Renal cortical epithelial cell (primary cell): ENCODE measurements around the gene ARID3A. TPM values are rescaled to one million over a fixed set of nuclear protein-coding genes. Genes with fewer than 3 reads are reported as not detected.

Experiments
- DNase-seq: peaks from one replicate; pipeline ENCODE4 v3.0.0-alpha.2; 2011; ENCODE audit warnings: low read depth
- total RNA-seq: library from RNA; depleted of rRNA; stranded (reverse); fragments of >200 nt; gene quantifications from 2 replicates; pipeline ENCODE4 v1.2.3, GENCODE V29; 2014

ARID3A gene
- total RNA-seq, 1 donor from 2014 or later, result 9.5 TPM

DNA sequence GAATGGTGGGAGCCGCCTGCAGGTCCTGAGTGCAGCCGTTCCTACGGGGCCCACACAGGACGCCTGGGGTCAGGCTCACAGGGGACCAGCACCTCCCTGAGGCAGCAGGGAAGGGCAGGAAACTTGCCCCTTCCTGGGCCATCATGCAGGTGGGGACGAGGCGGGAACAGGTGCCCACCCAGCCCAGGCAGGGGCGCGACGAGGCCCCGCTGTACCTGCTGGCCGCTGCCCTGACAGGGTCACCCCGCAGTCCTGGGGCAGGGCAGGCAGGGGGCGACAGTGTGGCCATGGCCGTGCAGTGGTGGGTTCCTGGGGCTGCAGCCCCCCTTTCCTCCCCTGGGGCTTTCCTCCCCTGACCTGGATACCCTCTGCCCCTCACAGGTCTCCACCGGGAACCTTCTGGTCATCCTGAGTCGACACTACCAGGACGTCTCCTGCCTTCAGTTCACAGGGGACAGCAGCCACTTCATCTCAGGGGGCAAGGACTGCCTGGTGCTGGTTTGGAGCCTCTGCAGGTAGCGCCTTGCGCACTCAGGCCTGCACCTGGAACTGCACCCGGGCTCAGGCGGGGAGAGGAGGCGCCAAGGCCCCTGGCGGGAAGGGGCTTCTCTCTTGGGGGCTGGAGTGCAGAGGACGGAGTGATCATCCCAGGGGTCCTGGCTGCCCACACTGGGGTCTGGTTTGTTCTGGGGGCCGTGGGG is 63.7 kb downstream of the ARID3A start:
- DNase-seq, result no peak

DNA sequence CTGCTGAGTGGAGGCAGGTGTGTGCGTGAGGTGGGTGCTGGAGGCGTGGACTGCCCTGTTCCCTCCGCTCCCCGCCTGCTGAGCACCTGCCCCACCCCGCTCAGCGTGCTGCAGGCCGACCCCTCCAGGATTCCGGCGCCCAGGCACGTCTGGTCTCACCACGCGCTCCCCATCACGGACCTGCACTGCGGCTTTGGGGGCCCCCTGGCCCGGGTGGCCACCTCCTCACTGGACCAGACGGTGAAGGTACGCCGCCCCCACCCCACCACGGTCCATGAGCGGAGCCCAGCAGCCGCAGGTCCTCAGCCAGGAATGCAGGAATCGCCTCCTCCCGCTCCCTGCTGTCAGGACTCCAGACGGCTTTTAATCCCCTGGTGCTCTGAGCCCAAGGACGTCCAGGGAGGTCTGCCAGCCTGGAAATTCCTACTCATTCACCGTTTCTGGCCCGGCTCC is 64.3 kb downstream of the ARID3A start:
- no peak for DNase-seq

DNA sequence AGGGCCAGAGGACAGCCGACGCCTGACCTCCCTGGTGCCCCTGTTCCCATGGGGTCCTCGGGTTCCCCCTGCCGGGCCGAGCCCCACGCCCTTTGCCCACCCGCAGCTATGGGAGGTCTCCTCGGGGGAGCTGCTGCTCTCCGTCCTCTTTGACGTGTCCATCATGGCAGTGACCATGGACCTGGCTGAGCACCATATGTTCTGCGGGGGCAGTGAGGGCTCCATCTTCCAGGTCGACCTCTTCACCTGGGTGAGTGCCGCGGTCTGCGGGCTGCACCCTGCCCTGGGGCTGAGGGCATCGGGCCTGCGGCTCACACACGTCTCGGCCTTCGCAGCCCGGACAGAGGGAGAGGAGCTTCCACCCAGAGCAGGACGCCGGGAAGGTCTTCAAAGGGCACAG is 64.9 kb downstream of the ARID3A start:
- DNase-seq, result no peak

DNA sequence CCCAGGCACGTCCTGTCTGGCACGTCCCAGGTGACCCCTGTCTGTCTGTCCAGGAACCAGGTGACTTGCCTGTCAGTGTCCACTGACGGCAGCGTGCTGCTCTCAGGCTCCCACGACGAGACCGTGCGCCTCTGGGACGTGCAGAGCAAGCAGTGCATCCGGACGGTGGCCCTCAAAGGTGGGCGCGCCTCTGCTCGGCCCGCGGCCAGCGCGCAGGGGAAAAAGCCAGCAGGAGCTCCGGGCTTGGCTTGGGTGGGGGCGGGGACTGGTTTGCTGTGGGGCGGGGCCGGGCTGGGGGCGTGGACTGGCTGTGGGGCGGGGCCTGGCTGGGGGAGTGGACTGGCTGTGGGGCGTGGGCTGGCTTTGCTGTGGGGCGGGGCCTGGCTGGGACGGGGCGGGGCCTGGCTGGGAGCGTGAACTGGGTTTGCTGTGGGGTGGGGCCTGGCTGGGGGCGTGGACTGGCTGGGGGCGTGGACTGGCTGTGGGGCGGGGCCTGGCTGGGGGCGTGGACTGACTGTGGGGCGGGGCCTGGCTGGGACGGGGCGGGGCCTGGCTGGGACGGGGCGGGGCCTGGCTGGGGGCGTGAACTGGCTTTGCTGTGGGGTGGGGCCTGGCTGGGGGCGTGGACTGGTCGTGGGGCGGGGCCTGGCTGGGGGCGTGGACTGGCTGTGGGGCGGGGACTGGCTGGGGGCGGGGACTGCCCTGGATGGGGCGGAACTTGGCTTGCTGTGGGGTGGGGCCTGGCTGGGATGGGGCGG is 65.5 kb downstream of the ARID3A start:
- DNase-seq, result no peak

DNA sequence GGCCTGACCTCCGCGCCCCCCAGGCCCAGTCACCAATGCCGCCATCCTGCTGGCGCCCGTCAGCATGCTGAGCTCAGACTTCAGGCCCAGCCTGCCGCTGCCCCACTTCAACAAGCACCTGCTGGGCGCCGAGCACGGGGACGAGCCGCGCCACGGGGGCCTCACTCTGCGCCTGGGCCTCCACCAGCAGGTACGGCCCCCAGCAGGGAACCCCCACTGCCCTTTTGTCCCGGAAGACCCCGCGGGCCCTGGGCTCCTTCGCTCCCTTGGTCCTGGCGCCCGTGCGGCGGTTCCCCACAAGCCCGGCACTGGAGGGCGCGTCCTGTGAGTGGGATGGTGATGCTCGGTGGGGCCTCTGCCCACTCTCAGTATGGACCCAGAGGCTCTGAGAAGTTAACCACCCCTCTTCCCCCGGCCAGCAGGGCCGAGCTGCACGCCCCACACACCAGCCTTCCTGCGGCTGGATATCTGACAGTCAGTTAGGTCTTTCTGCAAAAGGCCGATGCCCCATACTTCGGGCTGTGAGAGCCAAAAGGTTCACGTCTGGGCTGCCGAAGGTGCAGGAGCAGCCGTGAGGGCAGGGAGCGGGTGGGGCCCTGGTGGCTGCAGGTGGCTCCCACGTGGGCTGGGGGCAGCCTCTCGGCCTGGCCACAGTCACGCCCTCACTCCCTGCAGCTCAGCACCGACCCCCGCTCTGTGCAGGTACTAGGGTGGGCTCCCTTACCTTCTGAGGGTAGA is 66.3 kb downstream of the ARID3A start:
- no peak for DNase-seq

DNA sequence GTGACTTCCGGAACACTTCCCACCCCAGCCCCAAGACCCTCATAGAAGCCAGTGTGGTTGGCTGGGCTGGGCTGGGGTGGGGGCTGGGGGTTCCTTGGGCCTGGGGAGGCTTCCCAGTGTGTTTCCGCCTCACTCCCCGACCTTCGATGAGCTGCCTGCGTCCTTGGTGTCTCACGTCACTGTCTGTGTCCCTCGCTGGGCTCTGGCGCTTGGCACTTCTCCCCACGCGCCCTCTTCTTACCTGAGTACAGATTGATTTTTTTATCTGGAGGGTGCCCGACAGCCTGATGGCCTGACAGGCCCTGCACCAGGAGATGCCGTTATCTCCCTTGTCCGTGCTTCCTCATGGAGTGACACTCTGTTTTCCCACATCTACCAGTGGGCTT is 66.8 kb downstream of the ARID3A start:
- DNase-seq, result no peak

DNA sequence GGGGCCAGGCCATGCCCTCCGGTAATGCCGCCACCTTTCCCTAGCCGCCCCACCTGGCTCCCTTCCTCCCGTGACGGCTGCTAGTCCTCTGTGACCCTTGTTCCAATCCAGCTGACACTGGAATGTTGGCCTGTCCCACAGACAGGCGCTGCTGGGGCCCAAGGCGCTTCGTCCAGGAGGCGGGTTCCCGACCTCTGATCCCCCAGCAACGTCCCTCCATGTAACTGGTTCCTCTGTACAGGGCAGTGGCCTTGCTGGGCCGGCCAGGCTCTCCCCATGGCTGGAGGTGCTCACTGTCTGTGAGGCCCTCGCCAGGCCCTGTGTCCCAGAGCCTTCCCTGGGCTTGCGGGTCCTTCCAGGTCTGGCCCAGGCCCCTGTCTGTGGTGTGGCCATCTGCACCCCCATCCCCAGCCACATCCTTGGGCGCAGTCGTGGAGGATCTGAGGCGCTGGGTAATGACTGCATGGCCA is 67.6 kb downstream of the ARID3A start:
- no peak for DNase-seq

DNA sequence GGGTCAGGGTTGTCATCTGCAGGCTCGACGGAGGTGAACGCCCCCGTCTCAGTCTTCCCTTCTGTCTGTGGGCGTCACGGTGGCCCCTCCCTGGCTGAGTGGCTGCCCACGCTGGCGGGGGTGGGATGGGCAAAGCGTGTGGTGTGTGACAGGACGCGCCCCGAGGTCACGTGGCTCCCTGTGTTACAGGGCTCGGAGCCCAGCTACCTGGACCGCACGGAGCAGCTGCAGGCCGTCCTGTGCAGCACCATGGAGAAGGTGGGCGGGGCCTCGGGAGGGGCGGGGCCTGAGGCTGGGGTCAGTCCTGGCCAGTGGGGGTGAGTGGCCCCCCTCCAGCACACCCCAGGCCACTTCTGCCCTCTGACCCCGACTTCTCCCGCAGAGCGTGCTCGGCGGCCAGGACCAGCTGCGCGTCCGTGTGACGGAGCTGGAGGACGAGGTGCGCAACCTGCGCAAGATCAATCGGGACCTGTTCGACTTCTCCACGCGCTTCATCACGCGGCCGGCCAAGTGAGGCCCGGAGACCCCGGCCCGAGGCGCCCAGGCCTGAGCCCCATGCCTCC is 68.1 kb downstream of the ARID3A start:
- no peak for DNase-seq

DNA sequence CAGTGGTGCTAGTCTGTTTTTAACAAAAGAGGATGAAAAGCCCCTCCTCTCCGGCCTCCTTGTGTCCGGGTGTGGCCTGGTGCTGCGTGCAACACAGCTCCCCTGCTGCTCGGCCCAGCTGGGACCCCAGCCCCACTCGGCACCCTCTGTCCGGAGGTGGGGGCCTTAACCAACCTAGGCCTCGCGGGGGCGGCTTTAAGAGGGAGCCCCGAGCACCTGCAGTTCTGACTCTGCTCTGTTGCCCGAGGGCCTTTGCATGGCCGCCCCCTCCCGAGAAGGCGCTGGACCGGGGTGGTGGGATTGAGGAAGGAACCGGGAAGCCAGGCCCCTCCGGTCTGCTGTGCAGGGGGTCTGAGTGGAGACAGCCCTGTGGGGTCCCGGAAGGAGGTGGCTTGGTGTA is 68.7 kb downstream of the ARID3A start:
- DNase-seq, result no peak

DNA sequence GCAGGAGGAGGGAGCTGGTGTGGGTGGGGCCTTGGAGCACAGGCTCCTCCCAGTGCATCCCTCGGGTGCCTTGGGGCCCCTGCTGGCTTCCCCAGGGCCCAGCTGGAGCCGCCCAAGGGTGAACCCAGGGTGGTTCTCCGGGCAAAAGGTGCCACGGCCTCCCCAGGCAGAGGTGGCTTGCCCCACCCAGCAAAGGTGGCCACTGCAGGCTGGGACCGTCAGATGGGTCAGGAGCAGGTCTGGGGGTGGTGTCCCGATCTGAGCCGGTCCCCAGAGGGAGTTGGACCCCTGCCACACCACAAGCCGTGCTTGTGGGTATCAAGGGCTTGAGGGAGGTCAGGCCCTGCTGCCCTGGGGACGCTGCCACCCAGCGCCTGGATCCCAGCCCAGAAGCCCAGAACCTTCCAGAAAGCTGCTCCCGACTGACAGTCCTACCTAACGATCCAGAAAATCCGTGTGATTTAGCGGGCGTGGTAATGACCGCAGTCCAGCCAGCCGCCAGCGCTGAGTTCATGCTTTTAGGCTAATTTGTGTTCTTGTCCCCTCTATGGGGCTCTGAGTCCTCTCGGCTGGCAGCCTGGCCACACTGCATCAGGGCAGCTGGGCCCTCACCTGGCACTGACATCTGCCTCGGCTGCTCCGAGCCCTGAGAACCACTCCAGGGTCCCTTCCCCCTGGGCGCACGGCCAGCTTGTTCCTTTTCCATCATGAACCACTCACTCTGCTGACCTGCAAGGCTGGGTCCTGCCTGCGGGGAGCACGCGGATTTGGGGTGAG is 69.4 kb downstream of the ARID3A start:
- peak; percentile 78 for DNase-seq

DNA sequence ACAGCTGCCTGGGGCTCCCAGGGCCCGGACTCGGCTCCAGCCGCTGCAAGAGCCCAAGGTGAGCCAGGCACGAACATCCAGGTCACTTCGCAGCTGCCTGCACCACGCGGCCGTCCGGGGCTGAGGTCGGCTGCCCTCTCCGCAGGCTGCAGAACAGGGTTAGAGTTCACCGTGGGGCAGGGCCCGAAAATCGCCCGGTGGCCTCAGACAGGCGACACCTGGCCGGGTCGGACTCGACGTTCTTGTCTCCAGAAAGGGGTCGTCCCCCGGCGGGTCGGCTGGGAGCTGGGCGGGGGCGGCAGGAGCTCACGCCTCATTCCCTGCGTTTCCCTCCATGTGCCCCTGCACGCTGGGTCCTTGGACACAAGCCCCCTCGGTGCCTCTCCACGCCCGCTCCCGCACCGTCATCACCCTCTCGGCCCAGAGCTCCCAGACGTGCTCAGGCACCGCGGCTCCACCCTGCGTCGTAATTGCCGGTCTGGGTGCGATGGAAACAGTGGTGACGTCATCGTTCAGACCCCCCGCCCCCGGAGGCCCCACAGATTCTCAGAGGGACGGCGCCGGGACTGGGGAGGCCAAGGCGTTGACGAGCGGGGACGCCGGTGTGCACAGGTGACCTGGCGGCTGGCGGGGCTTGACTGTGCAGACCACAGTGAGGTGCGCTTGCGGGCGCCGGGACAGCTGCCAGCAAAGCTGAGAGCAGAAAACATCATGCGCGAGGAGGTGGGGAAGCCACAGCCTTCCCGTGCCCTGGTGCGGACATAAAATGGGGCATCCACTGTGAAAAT is 70.4 kb downstream of the ARID3A start:
- no peak for DNase-seq

DNA sequence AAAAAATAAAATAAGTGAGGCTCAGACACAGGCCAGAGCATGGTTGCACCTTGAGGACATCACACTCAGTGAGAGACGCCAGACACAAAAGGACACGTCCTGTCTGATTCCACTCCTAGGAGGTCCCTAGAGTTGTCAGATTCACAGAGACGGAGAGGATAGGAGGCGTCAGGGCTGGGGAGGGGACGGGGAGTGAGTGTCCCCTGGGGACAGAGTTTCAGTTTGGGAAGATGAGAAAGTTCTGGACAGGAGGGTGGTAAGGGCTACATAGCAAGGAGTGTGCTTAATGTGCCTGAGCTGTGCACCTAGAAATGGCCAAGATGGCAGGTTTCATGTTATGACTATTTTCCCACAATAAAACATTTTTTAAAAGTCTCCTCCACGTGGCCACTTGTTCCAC is 72.2 kb downstream of the ARID3A start:
- no peak for DNase-seq

DNA sequence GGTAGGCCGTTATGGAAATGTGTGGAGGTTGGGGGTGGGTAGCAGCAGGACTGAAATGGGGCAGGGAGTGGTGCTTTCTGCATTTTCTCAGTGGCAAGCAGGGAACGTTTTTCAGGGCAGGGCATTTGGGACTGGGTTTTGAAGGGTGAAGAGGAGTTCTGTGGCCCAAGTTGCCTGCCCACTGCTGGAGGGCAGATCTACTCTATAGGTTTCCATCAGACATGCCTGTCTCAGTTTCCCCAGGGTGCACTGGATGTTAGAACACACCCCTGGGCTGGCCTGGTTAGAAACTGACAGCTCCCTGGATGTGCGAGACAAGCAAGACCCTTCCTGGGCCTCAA is 73.5 kb downstream of the ARID3A start:
- DNase-seq, result no peak

DNA sequence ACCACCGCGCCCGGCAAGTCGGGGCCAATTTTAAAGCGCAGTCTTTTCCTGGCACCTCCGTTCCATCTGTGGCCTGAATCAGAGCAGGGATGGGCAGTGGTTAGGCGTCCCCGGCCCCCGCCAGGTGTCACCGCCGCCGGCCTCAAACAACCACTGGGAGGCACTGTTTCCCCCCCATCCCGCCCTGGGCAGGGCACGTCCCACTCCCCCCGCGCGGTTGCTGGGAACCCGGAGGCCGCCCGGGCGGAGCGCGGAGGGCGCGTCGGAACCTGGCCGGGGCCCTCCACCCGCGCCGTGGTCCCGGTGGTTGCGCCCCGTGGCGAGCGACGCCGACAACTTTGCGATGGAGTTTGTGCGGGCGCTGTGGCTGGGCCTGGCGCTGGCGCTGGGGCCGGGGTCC is 74.3 kb downstream of the ARID3A start, which contains the start of gene GRIN3B:
GRIN3B (plus strand) TSS at position 325 of the 400 bp plus-strand sequence; CDS start at position 344, 19 bp downstream.
- no peak for DNase-seq

DNA sequence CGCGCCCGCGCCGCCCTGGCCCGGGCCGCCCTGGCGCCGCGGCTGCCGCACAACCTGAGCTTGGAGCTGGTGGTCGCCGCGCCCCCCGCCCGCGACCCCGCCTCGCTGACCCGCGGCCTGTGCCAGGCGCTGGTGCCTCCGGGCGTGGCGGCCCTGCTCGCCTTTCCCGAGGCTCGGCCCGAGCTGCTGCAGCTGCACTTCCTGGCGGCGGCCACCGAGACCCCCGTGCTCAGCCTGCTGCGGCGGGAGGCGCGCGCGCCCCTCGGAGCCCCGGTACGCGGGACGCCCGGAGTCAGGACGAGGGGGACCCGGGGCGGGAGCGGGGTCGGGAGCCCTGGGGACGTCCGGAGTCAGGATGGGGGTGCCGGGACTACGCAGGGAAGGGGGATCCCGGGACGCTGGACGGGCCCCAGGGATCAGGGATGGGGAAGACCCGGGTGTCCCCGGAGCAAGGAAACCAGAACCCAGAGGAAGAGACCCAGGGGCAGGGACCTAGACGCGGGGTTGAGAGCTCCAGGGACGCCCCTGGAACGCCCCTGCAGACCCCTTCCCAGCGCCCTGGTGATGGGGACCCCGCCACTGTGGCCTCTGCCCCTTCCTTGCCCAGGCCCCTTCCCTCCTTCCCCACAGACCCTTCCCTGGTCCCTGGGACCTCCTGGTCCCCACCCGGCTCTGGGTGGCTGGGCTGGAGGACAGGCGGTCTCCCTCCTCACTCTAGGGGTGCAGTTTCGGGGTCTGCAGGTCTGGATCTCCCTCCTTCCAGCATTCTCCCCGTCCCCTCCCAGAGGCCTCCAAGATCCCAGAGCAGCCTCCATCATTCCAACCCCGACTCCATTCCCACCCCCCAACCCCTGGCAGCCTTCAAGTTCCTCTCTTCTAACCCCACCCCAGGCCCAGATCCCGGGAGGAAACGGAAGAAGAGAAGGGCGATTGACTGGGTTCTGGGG is 75.0 kb downstream of the ARID3A start:
- DNase-seq, result no peak

DNA sequence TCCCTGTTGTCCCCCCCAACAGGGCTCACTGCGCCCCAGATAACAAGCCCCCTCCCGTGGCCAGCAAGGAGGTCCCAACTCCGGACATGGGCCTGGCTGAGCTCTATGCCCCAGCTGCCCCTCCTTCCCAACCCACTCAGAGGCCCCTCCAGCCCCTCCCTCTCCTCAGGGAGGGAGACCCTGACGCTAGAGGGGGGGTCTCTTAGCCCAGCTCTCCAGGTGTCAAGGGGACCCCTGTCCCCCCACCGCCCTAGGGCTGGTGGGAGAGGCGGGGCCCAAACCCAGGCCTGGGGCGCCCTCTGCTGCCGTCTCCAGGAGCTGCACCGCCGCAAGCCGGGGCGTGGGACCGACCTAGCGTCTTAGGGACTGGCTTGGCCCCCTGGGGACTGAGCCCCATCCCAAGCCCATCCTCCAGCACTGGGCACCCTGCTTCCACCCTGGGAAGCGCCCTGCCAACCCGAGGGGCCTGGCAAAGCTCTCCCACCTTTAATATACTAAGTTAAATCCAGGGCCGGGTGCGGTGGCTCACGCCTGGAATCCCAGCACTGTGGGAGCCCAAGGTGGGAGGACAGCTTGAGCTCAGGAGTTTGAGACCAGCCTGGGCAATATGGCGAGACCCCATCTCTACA is 75.8 kb downstream of the ARID3A start:
- no peak for DNase-seq

DNA sequence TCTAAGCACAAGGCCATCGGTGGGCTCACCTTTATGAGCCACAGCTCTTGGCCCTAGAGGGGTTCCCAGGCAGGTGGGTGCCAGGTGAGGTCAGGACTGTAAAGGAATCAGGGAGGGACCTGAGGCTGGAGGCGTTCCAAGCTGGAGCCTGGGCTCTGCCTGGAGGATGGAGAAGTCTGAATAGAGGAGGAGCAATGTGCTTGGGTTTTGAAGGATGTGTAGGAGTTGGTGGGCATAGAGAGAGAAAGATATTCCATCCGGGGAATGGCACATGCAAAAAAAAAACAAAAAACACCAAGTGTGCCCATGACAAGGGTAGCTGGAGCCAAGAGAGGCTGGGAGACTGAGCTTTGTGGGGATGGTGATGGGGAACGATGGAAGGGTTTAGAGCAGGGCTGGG is 76.8 kb downstream of the ARID3A start:
- no peak for DNase-seq

DNA sequence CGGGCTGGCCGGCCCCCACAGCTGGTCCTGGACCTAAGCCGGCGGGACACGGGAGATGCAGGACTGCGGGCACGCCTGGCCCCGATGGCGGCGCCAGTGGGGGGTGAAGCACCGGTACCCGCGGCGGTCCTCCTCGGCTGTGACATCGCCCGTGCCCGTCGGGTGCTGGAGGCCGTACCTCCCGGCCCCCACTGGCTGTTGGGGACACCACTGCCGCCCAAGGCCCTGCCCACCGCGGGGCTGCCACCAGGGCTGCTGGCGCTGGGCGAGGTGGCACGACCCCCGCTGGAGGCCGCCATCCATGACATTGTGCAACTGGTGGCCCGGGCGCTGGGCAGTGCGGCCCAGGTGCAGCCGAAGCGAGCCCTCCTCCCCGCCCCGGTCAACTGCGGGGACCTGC is 77.4 kb downstream of the ARID3A start:
- no peak for DNase-seq

DNA sequence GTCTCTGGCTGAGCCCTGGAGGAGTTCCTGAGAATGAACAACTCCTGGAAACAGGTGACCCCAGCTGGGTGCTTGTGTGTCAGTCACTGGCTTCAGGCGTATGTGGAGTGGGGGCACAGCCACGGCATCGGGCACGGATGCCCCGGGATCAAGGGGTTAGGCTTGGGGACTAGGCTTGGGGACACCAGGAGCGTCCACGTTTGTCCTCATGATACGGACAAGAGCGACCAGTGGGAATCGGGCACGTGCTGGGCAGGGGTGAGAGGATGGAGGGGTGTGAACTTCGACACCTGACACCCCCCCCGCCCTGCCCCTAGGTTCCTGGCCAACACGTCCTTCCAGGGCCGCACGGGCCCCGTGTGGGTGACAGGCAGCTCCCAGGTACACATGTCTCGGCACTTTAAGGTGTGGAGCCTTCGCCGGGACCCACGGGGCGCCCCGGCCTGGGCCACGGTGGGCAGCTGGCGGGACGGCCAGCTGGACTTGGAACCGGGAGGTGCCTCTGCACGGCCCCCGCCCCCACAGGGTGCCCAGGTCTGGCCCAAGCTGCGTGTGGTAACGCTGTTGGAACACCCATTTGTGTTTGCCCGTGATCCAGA is 78.5 kb downstream of the ARID3A start:
- no peak for DNase-seq
